Measurements from ENCODE around the gene ZNF609.

Gene ZNF609

GRCh38 chr15:64698823-64699222, 238.4 kb downstream of the ZNF609 start:
- TF ChIP-seq, protein P1, sequence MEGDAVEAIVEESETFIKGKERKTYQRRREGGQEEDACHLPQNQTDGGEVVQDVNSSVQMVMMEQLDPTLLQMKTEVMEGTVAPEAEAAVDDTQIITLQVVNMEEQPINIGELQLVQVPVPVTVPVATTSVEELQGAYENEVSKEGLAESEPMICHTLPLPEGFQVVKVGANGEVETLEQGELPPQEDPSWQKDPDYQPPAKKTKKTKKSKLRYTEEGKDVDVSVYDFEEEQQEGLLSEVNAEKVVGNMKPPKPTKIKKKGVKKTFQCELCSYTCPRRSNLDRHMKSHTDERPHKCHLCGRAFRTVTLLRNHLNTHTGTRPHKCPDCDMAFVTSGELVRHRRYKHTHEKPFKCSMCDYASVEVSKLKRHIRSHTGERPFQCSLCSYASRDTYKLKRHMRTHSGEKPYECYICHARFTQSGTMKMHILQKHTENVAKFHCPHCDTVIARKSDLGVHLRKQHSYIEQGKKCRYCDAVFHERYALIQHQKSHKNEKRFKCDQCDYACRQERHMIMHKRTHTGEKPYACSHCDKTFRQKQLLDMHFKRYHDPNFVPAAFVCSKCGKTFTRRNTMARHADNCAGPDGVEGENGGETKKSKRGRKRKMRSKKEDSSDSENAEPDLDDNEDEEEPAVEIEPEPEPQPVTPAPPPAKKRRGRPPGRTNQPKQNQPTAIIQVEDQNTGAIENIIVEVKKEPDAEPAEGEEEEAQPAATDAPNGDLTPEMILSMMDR (conservative IDR thresholded peaks at IDR 0.05; ENCODE audit: low read depth, low read length): no peak
- no peak for DNase-seq (ENCODE audit: low read depth)
- H3K4me3 ChIP-seq (ENCODE audit: low read length): no peak overlapping the region

DNA sequence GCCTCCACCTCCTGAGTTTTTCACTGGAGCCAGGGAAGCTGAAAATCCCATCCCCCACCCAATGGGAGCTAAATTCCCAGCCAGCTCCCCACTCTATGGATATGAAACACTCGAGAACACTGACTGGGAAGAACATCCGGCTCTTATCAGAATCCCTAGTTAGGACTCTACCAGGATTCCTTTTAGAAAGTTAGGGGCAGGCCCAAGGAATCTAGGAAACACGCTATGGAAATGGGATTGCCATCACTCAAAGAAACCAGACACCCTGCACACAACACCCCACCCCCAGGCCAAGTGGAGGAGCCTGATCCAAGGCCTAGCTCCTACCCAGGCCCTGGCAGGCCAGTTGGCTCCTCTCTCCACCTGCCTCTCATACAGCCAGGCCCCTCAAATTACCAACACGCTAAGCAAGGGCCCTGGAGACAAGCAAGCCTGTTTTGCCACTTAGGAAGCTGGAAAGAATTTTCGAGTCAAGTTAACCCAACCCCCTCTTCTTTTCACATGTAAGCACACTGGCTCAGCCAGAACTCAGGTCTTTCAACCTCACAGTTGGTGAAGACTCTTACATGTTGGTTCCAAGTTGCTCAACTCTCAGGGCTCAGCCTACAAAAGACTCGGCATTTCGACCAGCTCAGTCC, 239.5 kb downstream of the ZNF609 start:
- TF ChIP-seq, protein P1 (conservative IDR thresholded peaks at IDR 0.05; ENCODE audit: low read depth, low read length): no peak
- no peak for DNase-seq (ENCODE audit: low read depth)
- H3K4me3 ChIP-seq (ENCODE audit: low read length): no peak overlapping the region

DNA sequence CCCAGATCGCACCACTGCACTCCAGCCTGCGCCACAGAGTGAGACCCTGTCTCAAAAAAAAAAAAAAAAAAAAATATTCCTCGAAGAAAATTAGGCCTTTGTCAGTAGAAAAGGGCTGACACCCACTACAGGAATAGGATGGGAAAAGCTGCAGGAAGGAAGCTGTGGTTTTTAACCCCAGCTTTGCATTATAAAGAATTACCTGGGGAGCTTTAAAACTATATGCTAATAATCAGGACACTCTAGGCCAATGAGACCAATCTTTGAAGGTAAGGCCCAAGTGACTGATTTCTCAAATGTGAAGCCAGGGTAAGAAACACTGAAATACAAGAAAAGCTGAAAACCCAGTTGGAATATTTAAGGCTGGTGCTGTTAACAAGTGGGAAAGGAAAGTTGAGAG, 240.7 kb downstream of the ZNF609 start:
- peak overlapping the region; percentile 88 for H3K4me3 ChIP-seq (ENCODE audit: low read length)
- TF ChIP-seq, protein P1 (conservative IDR thresholded peaks at IDR 0.05; ENCODE audit: low read depth, low read length): no peak
- DNase-seq (ENCODE audit: low read depth): no peak

DNA sequence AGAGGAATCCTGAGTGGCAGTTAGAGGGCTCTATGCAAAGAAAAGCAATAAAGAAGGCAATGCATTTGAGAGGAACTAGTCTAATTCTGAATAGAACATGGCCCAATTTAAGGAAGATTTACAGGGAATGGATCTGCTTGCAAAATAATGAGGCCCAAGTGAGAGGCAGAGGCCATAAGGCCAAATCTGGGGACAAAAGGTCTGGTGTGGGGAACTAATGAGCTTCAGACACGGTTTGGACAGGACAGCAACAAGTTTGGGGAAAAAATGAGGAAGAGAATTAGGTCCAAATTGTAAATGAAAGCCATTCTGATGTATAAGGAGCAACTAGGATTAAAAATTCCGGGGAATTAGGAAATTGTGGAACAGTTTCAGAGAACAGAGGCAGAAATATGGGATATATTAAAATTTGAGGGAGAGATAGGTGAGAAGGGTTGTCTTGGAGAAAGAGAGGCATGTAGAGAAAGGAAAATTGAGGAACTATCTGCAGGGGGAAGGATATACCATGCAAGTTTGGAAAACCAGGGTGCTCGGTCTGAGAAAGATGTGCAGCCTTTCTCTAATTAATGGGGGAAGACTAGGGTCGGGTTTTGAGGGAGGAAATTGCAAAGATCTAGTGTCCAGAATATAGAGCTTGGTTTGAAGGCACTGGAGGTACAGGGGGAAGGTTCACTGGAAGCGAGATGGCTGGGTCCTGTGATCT, 241.3 kb downstream of the ZNF609 start:
- TF ChIP-seq, protein P1 (conservative IDR thresholded peaks at IDR 0.05; ENCODE audit: low read depth, low read length): no peak
- no peak for DNase-seq (ENCODE audit: low read depth)
- H3K4me3 ChIP-seq (ENCODE audit: low read length): peak overlapping the region; percentile 88

GRCh38 chr15:64702816-64703631, 242.6 kb downstream of the ZNF609 start:
- peak overlapping the region; percentile 88 for H3K4me3 ChIP-seq (ENCODE audit: low read length)
- DNase-seq (ENCODE audit: low read depth): peak; percentile 56
- TF ChIP-seq, protein P1 (conservative IDR thresholded peaks at IDR 0.05; ENCODE audit: low read depth, low read length): no peak

- H3K4me3 ChIP-seq (ENCODE audit: low read length): peak overlapping the region; percentile 68
- DNase-seq (ENCODE audit: low read depth): no peak
- TF ChIP-seq, protein P1 (conservative IDR thresholded peaks at IDR 0.05; ENCODE audit: low read depth, low read length): no peak
Observed at GRCh38 chr15:64703632-64703959, 243.2 kb downstream of the ZNF609 start.
